ENCODE data around the gene PTN.

Gene PTN, protein sequence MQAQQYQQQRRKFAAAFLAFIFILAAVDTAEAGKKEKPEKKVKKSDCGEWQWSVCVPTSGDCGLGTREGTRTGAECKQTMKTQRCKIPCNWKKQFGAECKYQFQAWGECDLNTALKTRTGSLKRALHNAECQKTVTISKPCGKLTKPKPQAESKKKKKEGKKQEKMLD

DNA sequence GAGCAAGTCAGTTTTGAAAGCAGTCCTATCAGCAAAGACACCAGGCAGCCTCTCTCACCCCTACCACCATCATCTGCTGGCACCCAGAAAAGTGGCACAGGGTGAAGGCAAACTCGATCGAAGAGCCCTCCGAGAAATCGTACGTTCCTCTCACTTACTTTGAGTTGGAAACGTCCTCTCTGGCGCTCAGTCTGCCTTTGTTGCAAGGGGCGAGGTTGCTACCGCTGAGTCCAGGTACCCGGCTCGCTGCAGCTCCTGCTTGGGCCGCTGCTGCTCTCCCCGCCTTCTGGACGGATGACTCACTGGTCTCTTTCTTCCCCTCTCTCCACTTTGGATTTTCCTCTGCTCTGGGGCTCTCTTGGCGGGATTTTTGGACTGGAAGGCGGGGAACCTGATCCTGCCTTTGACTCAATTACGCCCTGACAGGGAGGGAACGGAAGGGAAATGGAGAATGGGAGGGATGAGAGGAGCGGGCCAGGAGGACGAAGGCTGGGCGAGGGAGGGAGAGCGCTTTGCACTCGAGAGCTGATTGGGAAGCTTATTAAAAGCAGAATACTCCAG is at the start of gene PTN:
TSS of gene PTN (minus strand) at position 453 of the 561 bp plus-strand sequence. CDS start 88,760 bp downstream, outside the sequence.
- DNase-seq: no peak

DNA sequence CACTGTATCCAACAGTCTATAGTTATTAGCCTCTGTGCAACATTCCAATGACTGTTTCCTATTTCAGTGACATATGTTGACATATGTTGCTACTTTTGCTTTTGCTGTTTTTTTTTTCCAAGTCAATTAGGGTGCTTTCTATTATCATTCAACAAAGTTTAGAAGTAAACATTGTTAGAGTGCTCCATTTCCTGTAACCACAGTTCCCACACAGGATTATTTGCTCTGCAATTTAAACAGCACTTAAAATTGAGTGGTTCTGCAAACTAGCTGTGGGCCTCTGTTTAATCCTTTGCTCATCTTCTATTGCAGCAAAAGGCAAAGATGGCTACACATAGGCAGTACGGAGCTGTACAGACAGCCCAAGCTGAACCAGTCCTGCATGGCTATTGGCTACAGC is 46.5 kb upstream of the PTN start:
- DNase-seq: no peak

DNA sequence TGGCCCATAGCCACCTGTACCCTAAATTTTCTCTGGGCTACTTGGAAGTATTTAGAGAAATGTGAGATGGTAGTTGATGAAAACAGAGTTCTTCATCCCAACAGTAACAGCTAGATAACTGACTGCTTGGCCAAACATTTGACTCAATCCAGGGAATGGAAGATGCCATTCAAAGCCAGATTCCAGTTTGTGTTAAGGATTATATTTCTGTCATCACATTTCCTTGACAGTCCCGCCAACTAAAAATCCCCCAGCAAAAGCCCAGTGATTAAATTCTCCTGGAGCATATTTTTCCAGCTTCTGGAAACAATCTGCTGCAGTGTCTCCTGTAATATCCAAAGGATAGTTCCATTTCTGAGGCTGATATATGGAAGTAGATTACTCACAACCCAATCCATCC is 45.4 kb upstream of the PTN start:
- no peak for DNase-seq

DNA sequence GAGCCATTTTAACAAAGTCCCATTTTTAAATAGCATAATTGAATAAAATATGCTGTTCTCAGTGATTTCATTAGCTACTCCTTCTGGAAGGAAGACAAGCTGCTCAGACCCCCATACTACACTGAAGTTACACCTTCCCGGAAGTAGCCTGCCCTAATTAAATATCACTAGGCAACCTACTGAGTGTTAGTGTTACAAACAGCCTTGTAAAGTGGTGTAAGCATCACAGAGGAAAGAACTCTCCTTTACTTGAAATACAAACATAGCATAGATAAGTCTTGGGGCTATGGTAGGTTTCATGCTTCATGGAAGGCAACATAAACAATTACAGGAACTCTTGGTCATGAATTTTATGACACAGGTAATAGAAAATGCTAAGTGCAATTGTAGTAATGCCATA is 43.4 kb upstream of the PTN start:
- no peak for DNase-seq

DNA sequence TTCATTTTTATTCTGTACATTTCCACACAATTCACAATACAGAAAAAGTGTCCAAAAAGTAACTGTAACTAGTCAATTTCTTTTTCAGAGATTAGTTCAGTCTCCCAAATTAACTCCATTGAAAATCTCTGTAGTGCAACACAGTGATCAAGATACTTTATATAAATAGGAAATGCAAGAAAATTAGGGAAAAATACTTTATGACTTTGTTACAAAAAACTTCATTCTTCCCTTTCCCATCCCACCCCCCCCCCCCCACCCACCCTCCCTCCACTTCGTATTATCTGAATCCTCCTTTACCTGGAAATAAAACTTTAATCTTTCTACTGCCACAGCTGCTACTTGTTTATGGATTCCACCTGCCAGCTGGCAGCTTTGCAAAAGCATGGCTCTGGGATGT is 37.5 kb upstream of the PTN start:
- DNase-seq: no peak

DNA sequence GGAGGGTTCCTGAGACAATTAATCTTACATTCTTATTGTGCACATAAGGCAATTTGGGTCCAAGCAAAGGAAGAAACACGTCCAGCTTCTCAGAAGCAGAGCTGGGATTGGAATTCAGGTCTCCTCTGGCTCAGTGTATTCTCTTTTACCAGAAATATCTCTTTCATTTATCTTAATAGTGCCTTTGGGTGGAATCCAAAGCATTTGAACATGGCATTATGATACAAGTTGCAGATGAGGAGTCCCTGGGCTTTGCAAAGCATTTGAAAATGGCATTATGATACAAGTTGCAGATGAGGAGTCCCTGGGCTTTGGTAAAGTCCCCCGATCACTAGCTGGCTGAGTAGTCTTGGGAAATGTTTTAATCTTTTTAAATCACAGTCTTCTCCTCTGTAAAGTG is 30.0 kb upstream of the PTN start:
- DNase-seq: no peak

DNA sequence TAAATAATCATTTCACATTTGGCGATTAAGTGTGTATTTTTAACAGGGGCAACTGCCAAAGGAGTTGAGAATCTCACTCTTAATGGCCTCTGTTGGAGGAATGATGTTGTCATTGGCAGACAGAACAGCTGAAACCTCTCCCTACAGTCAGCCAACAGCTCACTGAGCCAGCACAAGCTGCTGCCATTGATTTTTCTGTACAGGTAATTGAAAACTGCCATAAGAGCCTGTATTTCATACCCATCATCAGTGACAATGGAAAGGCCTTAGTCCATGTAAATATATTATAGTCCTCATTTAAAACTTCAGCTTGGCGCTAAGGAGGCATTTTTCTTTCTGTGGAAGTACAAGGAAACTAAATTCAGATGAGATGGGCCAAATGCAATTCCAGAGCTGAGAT is 28.1 kb upstream of the PTN start:
- DNase-seq: no peak

DNA sequence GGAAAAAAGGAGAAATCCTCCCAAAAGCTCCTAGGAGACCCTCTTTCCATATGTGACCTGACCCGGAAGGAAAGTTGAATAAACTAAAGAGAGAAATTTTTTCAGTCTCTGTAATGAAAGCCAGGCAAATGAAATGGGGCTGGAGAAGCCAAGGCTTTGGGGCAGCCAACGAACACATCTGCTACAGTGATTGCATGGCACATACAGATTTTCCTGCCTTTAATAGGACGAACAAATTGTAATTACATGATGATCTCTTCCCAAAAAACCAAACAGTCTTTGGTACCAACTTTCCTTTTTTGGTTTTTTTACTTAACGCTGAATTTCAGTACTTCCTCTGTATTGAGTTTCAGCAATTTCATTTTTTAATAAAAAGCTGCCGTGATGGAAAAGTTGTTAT is 23.5 kb upstream of the PTN start:
- DNase-seq: no peak

DNA sequence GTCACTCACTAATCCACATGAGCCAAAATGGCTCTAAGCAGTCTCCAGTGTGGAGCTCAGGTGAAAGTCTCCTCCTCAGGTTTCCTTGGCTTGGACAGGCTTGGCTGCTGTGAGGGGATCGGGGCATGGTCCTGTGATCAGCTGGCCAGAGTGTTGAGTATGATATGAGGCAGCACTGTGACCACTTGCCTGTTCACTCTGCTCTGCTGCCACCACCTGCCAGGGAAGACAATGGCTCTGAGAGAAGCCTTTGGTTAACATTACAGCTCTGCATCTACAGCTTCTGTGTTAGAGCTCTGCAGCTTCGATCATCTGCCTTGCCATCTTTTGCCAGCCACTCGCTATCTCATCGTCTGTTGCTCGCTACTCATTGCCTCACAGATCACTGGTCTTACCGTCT is 20.1 kb upstream of the PTN start:
- no peak for DNase-seq

DNA sequence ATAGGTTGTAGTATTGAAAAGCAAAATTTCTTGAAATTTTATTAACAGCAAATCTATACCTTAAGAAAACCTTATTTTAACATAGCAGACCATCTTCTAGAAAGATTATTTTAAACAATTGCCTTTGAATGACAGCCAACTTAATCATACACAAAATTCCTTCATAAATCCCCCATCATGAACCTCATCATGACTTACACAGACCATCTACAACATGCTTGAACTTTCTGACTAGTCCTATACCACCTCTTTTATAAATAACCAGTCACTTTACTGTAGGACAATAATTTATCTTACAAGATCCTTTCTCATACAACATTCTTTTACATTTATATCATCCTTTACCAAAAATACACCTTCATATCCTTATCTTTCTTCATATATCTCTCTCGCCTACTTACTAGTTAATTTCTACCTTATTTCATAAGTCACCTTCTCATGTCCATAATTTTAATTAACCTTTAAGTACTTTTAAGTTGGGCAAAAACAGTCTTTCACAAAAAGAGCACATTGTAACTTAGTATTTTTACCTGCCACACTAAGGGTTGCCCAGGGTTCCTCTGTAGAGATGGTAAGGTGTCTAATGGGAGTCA is 16.6 kb upstream of the PTN start:
- DNase-seq: no peak

DNA sequence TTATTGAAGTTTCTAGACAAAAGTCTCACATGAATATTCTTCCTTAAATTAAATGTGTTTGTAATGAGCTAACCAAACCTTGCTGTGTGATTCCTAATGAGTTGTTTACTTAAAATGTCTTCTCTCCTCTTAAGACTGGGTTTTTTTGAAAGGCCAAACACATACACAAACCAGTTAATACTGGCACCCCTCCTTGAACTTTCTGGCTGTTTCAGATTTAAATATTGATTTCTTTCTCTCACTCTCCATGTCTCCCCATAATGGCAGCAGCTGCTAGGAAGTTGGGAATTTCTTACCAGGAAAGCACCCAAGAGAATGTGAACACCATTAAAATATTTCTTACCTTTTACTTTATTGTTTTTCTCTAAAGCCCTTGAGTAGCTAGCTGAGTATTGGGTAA is 11.4 kb upstream of the PTN start:
- DNase-seq: no peak

DNA sequence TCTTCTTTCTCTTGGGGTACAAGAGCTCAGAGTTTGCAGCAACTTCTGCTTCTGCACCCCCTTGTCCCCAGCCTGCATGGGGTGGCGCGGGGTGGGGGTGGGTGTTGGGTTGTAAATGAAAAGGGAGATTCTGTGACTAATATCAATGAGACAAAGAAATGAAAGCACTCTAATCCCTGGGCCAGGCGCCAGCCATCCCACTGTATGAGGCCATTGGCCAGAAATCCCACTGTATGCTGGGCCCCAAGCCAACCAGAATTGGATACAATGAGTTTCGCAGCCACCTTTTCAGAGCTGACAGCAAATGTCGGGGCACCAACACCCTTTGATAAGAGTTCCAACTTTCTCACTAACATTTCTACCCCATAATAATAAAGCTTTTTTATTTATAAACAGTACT is 10.9 kb upstream of the PTN start:
- no peak for DNase-seq

DNA sequence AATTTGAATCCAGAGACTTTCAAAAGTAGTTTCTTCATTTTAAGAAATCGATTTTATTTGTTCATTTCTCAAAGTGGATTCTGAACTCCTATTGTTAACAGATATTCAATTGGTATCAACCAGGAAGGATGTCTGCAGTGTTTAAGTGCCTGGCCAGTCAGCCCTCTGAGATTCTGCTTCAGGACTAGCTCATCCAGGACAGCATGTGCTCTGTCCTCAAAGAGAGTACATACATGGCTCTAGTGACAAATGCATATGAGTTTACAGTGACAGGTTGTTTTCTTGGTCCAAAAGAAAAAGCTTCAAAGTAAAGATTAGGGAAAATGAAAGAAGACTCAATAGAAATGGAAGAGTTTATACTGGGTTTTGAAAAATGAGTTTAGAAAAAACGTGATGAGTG is 8.4 kb upstream of the PTN start:
- DNase-seq: no peak

DNA sequence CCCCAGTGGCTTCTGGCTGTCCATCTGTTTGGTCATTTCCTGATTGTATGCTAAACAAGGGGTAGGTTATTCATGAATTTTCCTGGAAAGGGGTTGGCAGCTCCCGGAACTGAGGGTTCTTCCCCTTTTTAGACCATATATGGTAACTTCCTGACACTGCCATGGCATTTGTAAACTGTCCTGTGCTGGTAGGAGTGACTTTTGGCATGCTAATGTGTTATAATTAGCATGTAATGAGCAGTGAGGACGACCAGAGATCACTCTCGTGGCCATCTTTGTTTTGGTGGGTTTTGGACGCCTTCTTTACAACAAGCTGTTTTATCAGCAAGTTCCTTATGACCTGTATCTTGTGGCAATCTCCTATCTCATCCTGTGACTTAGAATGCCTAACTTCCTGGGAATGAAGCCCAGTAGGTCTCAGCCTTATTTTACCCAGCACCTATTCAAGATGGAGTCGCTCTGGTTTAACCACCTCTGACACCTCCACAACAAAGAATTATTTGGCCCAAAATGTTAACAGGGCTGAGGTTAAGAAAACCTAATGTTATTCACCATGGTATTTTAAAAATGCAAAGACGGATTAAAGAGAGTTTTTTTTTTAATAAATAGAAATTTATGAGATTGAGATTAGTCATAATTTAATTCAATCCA is 2.4 kb upstream of the PTN start:
- DNase-seq: no peak

DNA sequence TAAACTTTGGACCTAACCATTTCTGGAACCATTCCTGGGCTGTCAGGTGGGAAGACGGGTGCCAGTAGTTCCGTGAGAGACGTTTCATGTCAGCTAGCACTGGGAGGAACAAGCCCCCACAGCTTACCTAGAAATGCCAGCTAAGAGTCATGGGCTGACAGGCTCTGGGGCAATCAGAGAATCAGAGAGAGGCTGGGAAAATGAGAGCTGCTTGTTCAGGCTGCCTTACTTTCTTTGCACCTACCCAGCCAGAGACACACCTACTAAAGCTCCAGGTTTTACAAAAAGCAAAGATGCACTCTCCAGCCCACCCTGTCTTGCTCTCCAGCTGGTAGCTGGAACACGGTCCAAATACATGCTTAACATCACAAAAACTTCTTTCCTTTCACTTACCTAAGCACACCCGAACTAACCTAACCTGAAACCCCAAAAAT is 688 bp downstream of the PTN start:
- DNase-seq: no peak

DNA sequence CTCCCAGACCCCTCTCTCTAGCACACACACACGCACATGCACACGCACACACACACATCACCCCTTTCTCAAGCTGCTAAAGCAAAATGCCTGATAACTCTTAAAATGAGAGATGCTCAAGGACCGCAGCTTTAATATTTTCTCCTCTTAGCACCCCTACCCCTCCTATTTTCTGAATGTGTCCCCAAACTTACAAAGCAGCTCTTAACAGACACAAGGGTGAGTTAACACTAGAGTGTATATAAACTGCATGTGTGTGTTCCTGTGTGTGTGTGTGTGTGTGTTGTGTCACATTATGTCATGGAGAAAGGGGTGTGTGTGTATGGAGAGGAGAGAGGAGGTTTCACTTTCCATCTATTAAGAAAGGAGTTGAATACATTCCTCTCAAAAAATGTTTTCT is 1.3 kb downstream of the PTN start:
- DNase-seq: no peak

DNA sequence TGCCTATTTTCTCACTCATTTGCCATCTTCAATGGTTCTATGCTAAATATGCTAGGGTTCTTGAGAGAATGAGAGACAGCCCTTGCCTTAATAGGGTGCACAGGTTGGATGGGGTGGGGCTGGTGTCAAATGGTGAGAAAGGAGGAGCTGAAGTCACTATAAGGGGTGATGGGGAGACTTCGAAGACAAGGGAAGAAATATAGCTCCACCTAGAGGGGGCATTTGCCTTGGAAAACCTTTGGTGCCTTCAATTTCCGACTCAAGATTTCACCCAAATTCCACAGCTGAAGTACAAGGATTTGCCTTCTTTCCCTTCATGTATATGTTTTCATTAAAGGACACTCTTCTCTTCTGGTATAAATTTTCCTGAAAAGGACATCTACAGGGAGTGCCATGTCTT is 5.6 kb downstream of the PTN start:
- no peak for DNase-seq

DNA sequence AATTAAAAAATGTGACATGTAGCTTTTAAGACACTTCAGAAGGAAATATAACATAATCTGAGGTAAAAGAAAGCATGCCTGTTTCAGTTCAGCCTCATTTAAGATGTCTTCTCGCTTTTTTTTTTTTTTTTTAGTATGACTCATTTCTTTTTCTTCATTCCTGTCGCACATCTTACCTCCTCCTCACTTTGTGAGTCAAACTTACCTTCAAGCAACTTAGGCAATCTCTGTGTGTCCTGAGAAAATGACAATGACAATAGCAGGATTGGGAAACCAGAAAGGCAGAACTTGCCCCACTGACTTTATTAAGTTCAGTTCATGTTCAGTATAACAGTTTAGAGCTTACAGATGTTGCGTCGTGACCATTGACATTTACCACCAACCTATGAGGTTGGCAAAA is 7.7 kb downstream of the PTN start:
- no peak for DNase-seq

DNA sequence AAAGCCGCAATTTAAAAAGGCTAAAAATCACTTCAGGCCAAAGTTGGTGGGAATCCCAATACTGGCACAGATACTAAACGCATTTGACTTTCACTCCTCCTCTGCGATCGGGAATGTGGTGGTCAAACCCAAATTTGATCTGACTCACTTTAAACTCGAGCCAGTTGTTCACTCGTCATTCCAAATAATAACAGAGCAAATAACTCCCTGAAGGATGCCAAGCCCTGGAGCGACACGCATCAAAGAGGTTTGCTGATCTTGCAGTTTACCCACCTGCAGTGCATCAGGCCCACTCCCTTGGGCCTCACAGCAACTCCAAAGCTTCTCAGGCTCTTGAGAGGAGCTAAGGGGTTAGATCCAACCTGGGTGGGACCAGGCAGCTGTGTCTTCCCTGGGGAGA is 12.2 kb downstream of the PTN start:
- DNase-seq: no peak

DNA sequence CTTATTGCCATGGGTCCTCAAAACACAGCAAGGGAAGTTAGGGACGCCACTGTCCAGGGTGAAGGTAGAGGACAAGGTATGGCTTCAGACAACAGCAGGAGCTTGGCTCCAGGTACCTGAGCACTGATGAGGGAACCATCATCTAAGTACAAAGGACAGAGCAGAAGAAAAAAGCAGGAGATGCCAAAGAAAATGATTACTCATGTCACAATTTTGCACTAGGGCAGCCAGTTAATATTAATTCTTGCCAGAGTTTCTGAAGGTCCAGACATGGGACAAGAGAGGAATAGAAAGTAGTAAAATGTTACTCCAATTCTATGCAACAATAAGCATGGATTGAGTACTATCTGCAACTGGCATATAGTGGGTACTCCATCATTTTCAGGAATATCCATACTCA is 14.1 kb downstream of the PTN start:
- no peak for DNase-seq

DNA sequence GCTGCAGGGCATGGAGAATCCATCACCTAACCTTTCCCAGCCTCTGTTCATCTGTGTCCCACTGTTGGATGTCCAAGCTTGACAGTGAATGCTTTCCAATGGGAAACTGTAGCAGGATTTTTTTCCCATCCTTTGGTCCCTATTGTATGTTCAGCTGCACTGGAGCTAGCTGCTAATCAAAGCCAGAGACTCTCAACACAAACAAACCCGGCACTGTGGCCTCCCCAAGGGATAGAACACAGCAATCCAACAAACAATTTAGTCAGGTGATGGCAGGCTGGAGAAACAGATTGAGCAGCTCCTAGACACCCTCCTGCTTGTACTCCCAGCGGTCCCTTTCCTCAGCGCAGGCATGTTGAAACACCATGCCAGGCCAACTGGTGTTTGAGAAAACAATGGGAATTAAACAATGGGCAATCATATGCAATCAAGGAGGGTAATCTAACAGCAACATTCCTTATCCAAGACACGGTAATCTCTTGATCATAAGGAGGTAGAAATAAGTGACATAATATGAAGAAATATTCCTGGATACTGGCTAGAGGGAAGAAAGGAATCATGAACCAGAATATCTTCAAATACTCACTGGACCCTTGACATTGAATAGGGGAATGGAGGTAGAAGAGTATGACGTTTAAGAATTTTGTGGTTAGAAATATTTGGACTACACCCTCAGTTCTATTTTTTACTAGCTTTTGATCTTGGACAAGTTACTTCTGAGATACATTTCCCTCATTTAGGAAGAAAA is 15.0 kb downstream of the PTN start:
- DNase-seq: no peak

DNA sequence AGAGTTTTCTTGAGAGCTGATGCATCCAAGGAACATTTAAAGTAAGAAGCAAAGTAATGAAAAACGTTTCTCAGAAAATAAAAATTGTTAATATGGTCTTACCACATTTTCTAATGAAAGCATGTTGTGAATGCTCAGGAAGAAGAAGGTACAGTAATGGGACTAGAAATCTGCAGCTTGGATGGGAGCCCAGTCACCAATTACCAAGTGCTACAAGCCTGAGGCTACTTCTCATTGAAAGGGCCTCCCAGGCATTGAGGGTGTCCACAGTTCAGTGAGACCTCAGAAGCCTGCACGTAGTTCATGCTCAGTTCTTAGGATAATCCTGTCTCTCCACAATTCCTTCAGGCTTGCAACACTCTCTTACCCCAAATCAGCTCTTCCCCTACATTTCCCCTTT is 17.6 kb downstream of the PTN start:
- no peak for DNase-seq

DNA sequence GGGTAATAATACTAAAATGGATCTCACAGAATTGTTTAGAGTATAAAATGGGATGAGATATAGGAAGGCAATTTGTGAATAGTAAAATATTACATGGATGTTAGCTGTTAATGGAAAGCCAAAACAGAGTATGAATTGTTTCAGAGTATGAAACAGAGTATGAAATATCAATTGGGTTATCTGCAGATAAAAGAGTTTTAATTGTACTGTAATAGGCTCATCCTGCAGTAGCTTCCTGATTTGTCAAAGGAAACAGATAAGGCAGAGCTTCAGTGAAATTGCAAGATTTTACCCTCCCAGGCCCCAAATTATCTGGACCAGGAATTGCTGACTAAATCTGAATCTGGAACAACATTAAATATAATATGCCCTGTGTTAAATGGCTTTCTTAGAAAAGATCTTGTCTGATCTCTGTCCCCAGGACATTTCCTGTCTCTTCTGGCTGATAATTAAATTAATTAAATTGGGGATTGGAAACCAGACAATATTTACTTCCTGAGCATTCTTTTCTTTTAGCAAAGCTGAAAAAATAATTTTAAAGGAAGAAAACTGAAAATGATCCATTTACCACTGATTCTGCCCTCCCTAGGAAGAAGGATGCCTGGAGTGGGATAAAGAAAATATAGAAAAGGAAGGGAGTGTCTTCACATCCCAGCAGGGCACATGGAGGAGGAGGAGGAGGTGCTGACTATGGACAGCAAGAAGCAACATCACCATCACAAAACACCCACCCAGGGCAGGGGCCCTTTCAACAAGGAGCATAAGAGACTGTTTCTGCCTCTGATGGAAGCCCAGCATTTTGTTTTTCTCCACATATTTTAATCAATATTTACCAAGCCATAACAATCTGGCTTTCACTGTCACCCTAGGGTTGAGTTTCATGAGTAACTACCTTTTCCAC is 18.5 kb downstream of the PTN start:
- no peak for DNase-seq
